ENCODE results near the gene FBXW7. TPM values are rescaled to one million over a fixed set of nuclear protein-coding genes. Genes with fewer than 3 reads are reported as not detected.
A peak's percentile ranks its signal among the peaks of the same experiment; 100 is the strongest.

Gene FBXW7
- total RNA-seq, 1 donor from 2014 or later, result 23.8 TPM

DNA sequence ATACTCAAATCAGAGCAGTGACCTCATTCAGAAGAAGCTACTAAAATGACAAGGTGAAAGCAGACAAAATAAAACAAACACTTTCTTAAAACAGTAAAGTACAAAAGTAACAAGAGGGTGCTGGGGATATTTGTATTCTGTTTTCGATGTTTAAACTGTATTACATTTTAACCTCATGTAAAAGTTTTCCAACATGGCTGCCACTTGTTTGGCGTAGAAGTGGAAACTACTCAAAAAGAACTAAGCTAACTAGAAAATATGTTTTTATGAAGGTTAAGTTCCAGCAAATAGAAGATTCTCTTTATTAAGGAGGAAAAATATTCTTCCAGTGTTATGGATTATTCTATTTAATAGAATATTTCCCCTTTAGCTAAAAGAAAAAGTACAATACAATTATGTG lies 155.0 kb downstream of the FBXW7 start:
- DNase-seq (ENCODE audit: extremely low read depth, low read depth, low spot score), result no peak

DNA sequence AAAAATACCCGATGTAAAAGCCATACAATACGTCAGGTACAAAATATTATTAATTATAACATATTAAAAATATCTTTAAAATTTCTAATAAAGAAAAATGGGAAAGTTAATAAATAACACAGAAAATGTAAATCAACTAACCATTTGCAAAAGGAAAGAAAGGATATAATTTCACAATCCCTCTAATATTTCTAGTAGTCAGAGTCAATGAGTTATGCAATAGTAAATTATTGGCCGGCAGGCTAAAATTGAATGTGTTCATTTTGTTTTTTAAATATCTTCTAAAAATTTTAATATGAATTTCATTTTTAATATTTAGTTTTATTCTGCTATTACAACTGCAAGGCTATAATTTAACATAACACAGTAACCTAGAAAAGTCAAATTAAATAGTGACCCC lies 155.7 kb downstream of the FBXW7 start:
- DNase-seq (ENCODE audit: extremely low read depth, low read depth, low spot score), result no peak

GRCh38 chr4:152374606-152375285 lies 161.1 kb downstream of the FBXW7 start:
- no peak for DNase-seq (ENCODE audit: extremely low read depth, low read depth, low spot score)

DNA sequence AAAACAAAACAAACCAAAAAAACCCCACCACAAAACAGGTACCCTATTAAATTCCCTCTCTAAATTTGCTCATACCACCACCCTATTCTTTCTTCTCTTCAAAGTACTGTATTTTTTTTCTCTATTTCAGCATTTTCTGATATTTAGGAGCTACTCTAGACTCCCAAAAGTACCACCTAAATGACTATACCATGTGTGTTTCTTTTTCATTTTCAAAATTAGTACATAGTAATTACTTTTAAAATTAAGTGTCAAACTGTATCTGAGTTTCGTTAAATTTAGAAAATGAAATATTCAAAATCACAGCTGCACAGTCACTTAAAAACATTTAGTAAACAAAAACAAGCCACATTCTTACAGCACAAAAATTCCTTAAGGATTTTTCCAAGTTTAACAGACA lies 161.7 kb downstream of the FBXW7 start:
- no peak for DNase-seq (ENCODE audit: extremely low read depth, low read depth, low spot score)

- DNase-seq (ENCODE audit: extremely low read depth, low read depth, low spot score), result no peak
Observed at GRCh38 chr4:152372444-152372843, 163.4 kb downstream of the FBXW7 start.

DNA sequence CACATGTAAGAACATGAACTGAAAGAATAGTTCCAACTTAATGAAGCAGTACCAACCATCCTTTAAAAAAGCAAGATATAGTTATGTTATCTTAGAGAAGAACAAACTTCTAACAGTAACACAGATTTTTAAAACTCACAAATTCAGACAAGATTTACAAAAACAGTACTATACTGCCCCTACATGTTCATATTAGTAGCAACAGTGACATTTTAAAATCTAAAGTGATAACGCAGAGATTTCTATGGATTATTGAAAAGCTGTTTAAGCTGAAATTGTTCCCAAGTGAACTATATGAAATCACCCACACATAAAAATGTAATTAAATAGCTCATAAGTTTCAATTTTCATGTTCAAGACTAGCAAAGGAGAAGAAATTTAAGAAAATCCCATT lies 166.0 kb downstream of the FBXW7 start:
- DNase-seq (ENCODE audit: extremely low read depth, low read depth, low spot score), result no peak

GRCh38 chr4:152369203-152369901 lies 166.5 kb downstream of the FBXW7 start:
- no peak for DNase-seq (ENCODE audit: extremely low read depth, low read depth, low spot score)

GRCh38 chr4:152368001-152368400 lies 167.9 kb downstream of the FBXW7 start:
- no peak for DNase-seq (ENCODE audit: extremely low read depth, low read depth, low spot score)

DNA sequence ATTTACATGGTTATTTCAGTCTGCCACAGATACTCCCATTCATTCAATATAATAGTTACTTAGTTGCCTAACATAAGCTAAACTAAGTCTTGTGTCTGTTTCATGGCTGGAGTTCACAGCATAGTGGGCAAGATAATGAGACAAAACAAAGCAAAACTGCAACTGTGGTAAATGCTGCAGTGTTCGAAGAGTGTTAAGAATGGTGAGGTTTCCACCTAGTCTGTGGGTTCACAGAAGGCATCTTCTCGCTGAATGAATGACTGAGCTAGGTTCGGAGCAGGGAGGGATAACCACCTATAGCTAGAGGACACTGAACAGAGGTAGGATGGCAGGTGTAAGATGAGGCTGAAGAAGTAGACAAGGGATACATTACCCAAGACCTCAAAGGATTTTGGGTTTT lies 171.0 kb downstream of the FBXW7 start:
- no peak for DNase-seq (ENCODE audit: extremely low read depth, low read depth, low spot score)

DNA sequence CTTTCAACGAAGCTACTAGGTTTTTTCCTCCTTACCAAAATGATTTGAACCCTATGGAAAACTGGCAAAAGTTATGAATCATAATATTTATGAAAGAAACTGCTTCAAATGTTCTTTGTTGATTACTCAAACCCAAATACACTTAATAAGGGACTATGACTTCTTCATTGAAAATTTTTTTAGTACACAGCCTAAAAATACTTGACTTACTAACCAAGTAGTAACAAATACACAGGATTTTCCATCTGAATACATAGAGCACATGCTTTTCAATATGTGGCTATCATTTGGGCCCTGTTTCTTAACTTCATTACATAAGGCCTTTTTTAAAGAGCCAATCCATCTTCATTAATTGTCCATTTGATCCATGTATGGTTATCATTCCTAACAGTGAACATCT lies 171.5 kb downstream of the FBXW7 start:
- no peak for DNase-seq (ENCODE audit: extremely low read depth, low read depth, low spot score)

GRCh38 chr4:152363904-152364303 lies 172.0 kb downstream of the FBXW7 start:
- DNase-seq (ENCODE audit: extremely low read depth, low read depth, low spot score), result no peak

GRCh38 chr4:152363086-152363485 lies 172.8 kb downstream of the FBXW7 start:
- DNase-seq (ENCODE audit: extremely low read depth, low read depth, low spot score), result no peak

DNA sequence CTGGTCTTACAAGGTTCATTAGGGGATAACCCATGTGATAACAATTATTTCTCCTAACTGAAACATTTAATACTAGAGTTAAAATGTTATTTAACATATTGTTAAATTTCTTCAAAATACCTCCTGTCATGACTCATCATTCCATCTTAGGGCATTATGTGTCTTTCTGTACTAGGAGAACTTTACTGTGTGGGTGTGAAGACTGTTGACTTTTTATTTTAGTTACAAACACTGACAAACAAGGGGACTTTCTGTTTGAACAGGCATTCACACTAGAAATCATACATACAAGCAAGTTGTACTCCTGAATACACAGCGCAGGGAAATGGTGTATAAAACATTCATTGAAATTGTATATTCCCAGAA lies 175.9 kb downstream of the FBXW7 start:
- DNase-seq (ENCODE audit: extremely low read depth, low read depth, low spot score), result no peak

DNA sequence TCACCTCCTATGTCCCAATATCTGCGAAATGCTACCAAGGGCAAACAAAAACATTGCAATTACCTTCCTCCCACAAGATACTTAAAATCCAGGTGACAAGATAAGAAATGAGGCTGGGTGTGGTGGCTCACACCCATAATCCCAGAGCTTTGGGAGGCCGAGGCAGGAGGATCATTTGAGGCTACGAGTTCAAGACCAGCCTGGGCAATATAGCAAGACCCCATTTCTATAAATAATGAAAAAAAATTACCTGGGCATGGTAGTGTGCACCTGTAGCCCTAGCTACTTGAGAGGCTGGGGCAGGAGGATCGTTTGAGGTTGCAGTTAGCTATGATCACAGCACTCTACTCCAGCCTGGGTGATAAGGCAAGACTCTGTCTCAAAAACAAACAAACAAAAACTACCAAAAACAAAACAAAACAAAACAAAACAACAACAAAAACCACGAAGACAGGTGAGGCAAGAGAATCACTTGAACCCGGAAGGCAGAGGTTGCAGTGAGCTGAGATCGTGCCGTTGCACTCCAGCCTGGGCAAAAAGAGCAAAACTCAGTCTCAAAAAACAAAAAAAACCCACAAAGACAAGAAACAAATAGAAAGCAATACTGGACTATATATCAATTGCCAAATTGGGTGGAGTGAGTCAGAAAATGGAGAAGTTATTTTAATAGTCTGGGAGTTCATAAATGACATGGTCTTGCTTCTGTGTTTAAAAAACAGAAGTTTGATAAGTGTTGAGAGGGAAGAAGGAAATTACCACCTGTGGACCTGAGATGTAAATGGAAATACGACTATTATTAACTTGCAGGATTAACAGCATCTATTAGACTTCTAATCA lies 176.5 kb downstream of the FBXW7 start:
- DNase-seq (ENCODE audit: extremely low read depth, low read depth, low spot score), result no peak

DNA sequence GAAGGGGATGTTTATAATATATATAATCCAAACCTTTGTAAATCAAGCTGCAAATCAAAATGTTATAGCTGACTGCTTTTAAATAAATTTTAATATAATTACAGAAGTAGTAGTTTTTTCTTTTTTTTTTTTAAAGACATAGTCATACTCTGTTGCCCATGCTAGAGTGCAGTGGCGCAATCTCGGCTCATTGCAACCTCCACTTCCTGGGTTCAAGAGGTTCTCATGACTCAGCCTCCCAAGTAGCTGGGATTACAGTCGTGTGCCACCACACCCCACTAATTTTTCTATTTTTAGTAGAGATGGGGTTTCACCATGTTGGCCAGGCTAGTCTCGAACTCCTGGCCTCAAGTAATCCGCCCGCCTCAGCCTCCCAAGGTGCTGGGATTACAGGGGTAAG lies 178.7 kb downstream of the FBXW7 start:
- DNase-seq (ENCODE audit: extremely low read depth, low read depth, low spot score), result no peak

DNA sequence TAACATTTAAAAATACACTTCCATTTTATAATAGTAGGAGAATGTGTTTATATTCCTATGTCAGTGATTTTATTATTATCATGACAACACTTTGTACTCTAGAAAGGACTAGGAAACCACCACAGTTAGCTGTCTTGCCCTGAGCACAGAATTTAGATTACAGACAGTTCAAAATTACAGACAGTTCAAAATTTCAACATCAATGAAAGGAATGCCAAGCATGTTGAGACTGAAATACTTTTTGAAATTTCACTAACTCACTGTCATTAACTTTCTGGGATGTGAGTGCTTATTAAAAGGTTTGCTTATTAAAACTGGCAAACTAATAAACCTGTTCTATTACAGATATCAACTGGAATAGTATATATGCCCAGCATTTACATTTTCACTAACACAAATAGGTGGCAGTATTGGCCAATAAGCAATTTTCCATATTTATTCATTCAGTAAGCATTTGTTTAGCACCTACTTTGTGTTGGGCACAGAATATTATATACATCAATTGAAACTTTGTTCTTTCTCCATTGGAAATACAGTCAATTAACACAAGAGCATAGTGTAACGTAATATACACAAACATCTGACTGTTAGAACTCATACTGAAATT lies 179.4 kb downstream of the FBXW7 start:
- no peak for DNase-seq (ENCODE audit: extremely low read depth, low read depth, low spot score)

DNA sequence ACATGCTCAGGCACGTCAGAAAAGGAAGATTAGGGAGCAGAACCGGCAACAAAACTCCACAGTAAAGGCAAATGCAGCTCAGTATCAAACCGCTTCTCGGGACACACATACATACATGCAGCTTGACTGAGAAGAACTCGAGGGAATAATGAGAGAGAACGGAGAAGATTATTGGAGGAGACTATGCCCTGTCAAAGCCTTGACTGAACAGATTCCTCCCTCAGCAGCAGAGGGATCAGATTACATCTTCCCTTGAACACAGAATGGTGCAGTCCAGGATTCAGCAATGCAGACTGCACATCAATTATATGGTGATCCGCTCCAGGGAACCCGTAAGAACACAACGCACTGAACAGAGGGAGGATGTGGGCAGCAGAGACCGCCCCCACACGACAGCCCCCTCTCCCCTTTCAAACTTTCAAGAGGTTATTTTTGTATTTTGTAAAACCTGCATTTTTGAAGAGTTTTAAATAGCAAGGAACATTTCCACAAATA lies 183.2 kb downstream of the FBXW7 start:
- peak; percentile 52 for DNase-seq (ENCODE audit: extremely low read depth, low read depth, low spot score)

GRCh38 chr4:152352215-152352614 lies 183.7 kb downstream of the FBXW7 start:
- no peak for DNase-seq (ENCODE audit: extremely low read depth, low read depth, low spot score)

DNA sequence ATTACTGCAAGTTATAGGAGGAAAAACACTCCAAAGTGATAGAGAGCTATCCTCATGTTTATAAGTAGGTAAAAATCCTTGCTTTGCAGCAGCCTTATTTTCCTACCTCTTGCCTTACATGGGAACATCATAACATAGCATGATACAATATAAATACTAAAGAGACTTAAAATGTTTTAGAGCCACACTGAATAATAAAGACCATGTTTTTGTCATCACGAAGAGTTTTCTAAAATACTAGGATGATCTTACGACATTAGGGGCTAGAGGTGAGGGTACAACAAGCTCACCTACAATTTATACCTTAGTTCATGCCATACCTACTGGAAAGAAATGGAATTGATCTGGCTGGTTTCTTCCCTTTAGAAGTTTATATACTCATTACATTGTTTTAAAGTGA lies 184.8 kb downstream of the FBXW7 start:
- DNase-seq (ENCODE audit: extremely low read depth, low read depth, low spot score), result no peak

- DNase-seq (ENCODE audit: extremely low read depth, low read depth, low spot score), result no peak
Observed at GRCh38 chr4:152348670-152349069, 187.2 kb downstream of the FBXW7 start.

DNA sequence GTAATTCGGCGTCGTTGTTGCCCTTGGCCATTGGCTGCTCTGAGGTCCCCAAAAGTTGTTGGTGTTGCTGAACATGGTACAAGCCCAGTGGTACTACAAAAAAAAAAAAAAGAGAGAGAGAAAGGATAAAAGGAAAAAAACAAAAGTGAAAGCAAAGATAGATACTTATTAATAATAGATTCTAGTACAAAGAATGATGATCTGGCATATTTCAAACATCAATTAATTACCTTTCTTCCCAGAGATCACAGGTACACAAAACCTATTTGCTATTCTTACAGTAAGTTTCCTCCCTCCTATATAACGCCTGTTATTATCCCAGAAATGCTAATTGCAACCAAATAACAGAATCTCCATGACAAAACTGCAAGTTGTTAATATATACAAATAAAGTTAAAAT lies 188.9 kb downstream of the FBXW7 start:
- DNase-seq (ENCODE audit: extremely low read depth, low read depth, low spot score), result no peak
